GM13977 (cell line): Measurements from ENCODE around the gene CCDC110.

Experiments
- DNase-seq: peaks from one replicate; pipeline ENCODE4 v3.0.0; 2012; ENCODE audit warnings: low spot score
- CTCF ChIP-seq: IDR thresholded peaks from 2 replicates; pipeline ENCODE4 v1.5.1; 2012; ENCODE audit warnings: mild to moderate bottlenecking, control low read depth; ENCODE audit not compliant: insufficient read depth; ENCODE audit errors: extremely low read depth, missing control alignments
- in situ Hi-C: fragments of 300-500 bp; cut with MboI; formaldehyde crosslinking; loops from one replicate; pipeline ENCODE4 v1.12.0; 2022; ENCODE audit warnings: low sequenced_read_pairs, low pct_unique_long_range_greater_than_20kb, mixed read lengths, inconsistent platforms; ENCODE audit not compliant: unreplicated experiment

The CCDC110 gene

GRCh38 chr4:185479507-185479971 is 8.0 kb upstream of the CCDC110 start:
- DNase-seq = peak; percentile 71
- no peak for TF ChIP-seq CTCF
- in situ Hi-C loops = no loop called here

- no peak for TF ChIP-seq CTCF
- in situ Hi-C loops = no loop called here
- DNase-seq = no peak
Observed at GRCh38 chr4:185473247-185473646, 1.7 kb upstream of the CCDC110 start.

GRCh38 chr4:185472103-185472542 is 590 bp upstream of the CCDC110 start:
- no peak for DNase-seq
- in situ Hi-C loops = no loop called here
- no peak for TF ChIP-seq CTCF

GRCh38 chr4:185470501-185471195 is 885 bp downstream of the CCDC110 start:
- no peak for TF ChIP-seq CTCF
- in situ Hi-C loops = no loop called here
- peak; percentile 17 for DNase-seq

- DNase-seq = no peak
- in situ Hi-C loops = no loop called here
- TF ChIP-seq CTCF = no peak
Observed at GRCh38 chr4:185469580-185470154, 1.9 kb downstream of the CCDC110 start.

- no peak for DNase-seq
- in situ Hi-C loops = no loop called here
- TF ChIP-seq CTCF = no peak
Observed at GRCh38 chr4:185468999-185469398, 2.5 kb downstream of the CCDC110 start.

- no peak for TF ChIP-seq CTCF
- in situ Hi-C loops = no loop called here
- no peak for DNase-seq
Observed at GRCh38 chr4:185467991-185468390, 3.5 kb downstream of the CCDC110 start.
